GM23338 (cell line): Measurements from ENCODE around the gene AHNAK. TPM values are rescaled to one million over a fixed set of nuclear protein-coding genes. Genes with fewer than 3 reads are reported as not detected.

Experiments used
- ATAC-seq: fragments of 200-7000 bp; cut with Tn5 transposase; 3 replicates; pipeline ENCODE4 v1.9.1; 2020
- DNase-seq: peaks from one replicate; pipeline ENCODE4 v3.0.0-alpha.2; 2015; ENCODE audit warnings: low spot score
- H2AFZ ChIP-seq: fragments of 200-600 bp; sonication (generic); 2 replicates; pipeline ENCODE4 v1.8.0; 2016; ENCODE audit warnings: antibody characterized with exemption, mild to moderate bottlenecking, moderate library complexity
- H3F3A ChIP-seq: fragments of 200-600 bp; sonication (generic); replicated peaks from 2 replicates; pipeline ENCODE4 v1.8.0; 2017; ENCODE audit warnings: antibody characterized with exemption, mixed run types, low read depth
- H3K27ac ChIP-seq: fragments of 200-600 bp; sonication (generic); 2 replicates; pipeline ENCODE4 v1.6.1; 2016; ENCODE audit warnings: low read depth
- H3K27me3 ChIP-seq: fragments of 200-600 bp; sonication (generic); 2 replicates; pipeline ENCODE4 v1.8.0; 2016; ENCODE audit warnings: mild to moderate bottlenecking, mixed run types, moderate library complexity; ENCODE audit not compliant: insufficient read depth
- H3K36me3 ChIP-seq: fragments of 200-600 bp; sonication (generic); 2 replicates; pipeline ENCODE4 v1.8.0; 2016; ENCODE audit warnings: mild to moderate bottlenecking; ENCODE audit not compliant: insufficient read depth
- H3K4me1 ChIP-seq: fragments of 200-600 bp; sonication (generic); 2 replicates; pipeline ENCODE4 v1.8.0; 2016; ENCODE audit warnings: mild to moderate bottlenecking, moderate library complexity; ENCODE audit not compliant: insufficient read depth
- H3K4me2 ChIP-seq: fragments of 200-600 bp; sonication (generic); 2 replicates; pipeline ENCODE4 v1.7.1; 2017; ENCODE audit warnings: mixed run types
- H3K4me3 ChIP-seq: fragments of 200-600 bp; sonication (generic); 2 replicates; pipeline ENCODE4 v1.6.1; 2016; ENCODE audit warnings: mixed run types
- H3K79me2 ChIP-seq: fragments of 200-600 bp; sonication (generic); replicated peaks from 2 replicates; pipeline ENCODE4 v1.8.0; 2017; ENCODE audit warnings: mild to moderate bottlenecking; ENCODE audit not compliant: insufficient read depth
- H3K9me2 ChIP-seq: fragments of 200-600 bp; sonication (generic); 2 replicates; pipeline ENCODE4 v1.8.0; 2017; ENCODE audit not compliant: insufficient read depth
- H4K20me1 ChIP-seq: fragments of 200-600 bp; sonication (generic); replicated peaks from 2 replicates; pipeline ENCODE4 v1.8.0; 2017; ENCODE audit warnings: mild to moderate bottlenecking; ENCODE audit not compliant: insufficient read depth
- H3K27ac Mint-ChIP-seq: 2 replicates; pipeline ENCODE4 v1.8.0; 2020; ENCODE audit warnings: inconsistent platforms, mild to moderate bottlenecking, moderate library complexity, mixed read lengths
- H3K27me3 Mint-ChIP-seq: 3 replicates; pipeline ENCODE4 v1.8.0; 2022; ENCODE audit warnings: low read depth, mild to moderate bottlenecking, moderate library complexity, mixed read lengths, inconsistent platforms; ENCODE audit not compliant: insufficient read depth, poor library complexity
- H3K36me3 Mint-ChIP-seq: 3 replicates; pipeline ENCODE4 v1.8.0; 2021; ENCODE audit warnings: low read depth, mild to moderate bottlenecking, inconsistent platforms, moderate library complexity, mixed read lengths
- H3K4me1 Mint-ChIP-seq: 3 replicates; pipeline ENCODE4 v1.8.0; 2020; ENCODE audit warnings: mild to moderate bottlenecking, inconsistent platforms, mixed read lengths
- H3K4me3 Mint-ChIP-seq: 3 replicates; pipeline ENCODE4 v1.8.0; 2021; ENCODE audit warnings: moderate library complexity, mild to moderate bottlenecking, inconsistent platforms, mixed read lengths
- H3K9me3 Mint-ChIP-seq: 3 replicates; pipeline ENCODE4 v1.8.0; 2020; ENCODE audit warnings: moderate library complexity, mild to moderate bottlenecking, inconsistent platforms, mixed read lengths
- CREB1 ChIP-seq: fragments of 250-450 bp; sonication (Bioruptor Pico); IDR thresholded peaks from 2 replicates; pipeline ENCODE4 v1.5.0; 2020; ENCODE audit warnings: low read depth, mild to moderate bottlenecking, moderate library complexity
- CTCF ChIP-seq, 2 experiments: fragments of 200-600 bp in 1 of 2; sonication (generic) in 1 of 2; conservative IDR thresholded peaks; 2 replicates each; pipeline versions ENCODE4 v1.5.1 to v1.6.1; 2016 to 2017; ENCODE audit warnings: antibody characterized with exemption in 2 of 2, low read depth in 2 of 2, mild to moderate bottlenecking in 2 of 2, moderate library complexity in 1 of 2
- ETS1 ChIP-seq: IDR thresholded peaks from 2 replicates; pipeline ENCODE4 v1.6.1; 2016; ENCODE audit warnings: antibody characterized with exemption
- EZH2 ChIP-seq: fragments of 200-600 bp; sonication (generic); IDR thresholded peaks from one replicate; pipeline ENCODE4 v1.8.0; 2017; ENCODE audit warnings: antibody characterized with exemption, mild to moderate bottlenecking, low read depth; ENCODE audit not compliant: unreplicated experiment
- EZH2phosphoT487 ChIP-seq: fragments of 200-600 bp; sonication (generic); IDR thresholded peaks from one replicate; pipeline ENCODE4 v1.8.1; 2018; ENCODE audit warnings: antibody characterized with exemption; ENCODE audit not compliant: unreplicated experiment
- JUNB ChIP-seq: IDR thresholded peaks from one replicate; pipeline ENCODE4 v1.6.1; 2016; ENCODE audit warnings: antibody characterized with exemption; ENCODE audit not compliant: unreplicated experiment
- NANOG ChIP-seq: IDR thresholded peaks from 2 replicates; pipeline ENCODE4 v1.6.1; 2016; ENCODE audit warnings: antibody characterized with exemption, borderline replicate concordance
- POLR2AphosphoS5 ChIP-seq: IDR thresholded peaks from 2 replicates; pipeline ENCODE4 v1.6.1; 2016; ENCODE audit warnings: antibody characterized with exemption, low read depth
- REST ChIP-seq: IDR thresholded peaks from one replicate; pipeline ENCODE4 v1.6.1; 2018; ENCODE audit warnings: antibody characterized with exemption; ENCODE audit not compliant: unreplicated experiment
- STAT1 ChIP-seq: IDR thresholded peaks from one replicate; pipeline ENCODE4 v1.6.1; 2016; ENCODE audit warnings: antibody characterized with exemption; ENCODE audit not compliant: unreplicated experiment
- ZNF114 ChIP-seq: fragments of 250-450 bp; sonication (Bioruptor Pico); IDR thresholded peaks from 2 replicates; pipeline ENCODE4 v1.5.0; 2020; ENCODE audit warnings: mild to moderate bottlenecking, moderate library complexity
- ZNF331 ChIP-seq: fragments of 250-450 bp; sonication (Bioruptor Pico); IDR thresholded peaks from 2 replicates; pipeline ENCODE4 v1.5.0; 2020; ENCODE audit warnings: low read depth, mild to moderate bottlenecking, moderate library complexity
- ZNF462 ChIP-seq: fragments of 250-450 bp; sonication (Bioruptor Pico); IDR thresholded peaks from 2 replicates; pipeline ENCODE4 v1.5.0; 2020; ENCODE audit warnings: mild to moderate bottlenecking, moderate library complexity
- polyA plus RNA-seq: library from polyadenylated mRNA; unstranded; fragments of >200 nt; fragmentation: Nextera tagmentation; extraction: Ambion mirVana; gene quantifications from 2 replicates; pipeline ENCODE4 v1.2.1, GENCODE V29; 2016
- total RNA-seq: library from RNA; depleted of rRNA; stranded (reverse); fragments of >200 nt; shearing (Covaris generic); gene quantifications from 2 replicates; pipeline ENCODE4 v1.2.3, GENCODE V29; 2014

The AHNAK gene
- total and polyA plus RNA-seq, 2 experiments from 2014 or later = 0.91 to 2.1 TPM

GRCh38 chr11:62566247-62566646 is 19.6 kb upstream of the AHNAK start:
- no peak for DNase-seq
- Mint-ChIP-seq H3K36me3 (peaks cover 95% of the 10 kb centered on the region), H3K4me3 (no peak overlapping the region; the same call in 2 of the 3 replicates), H3K4me1 (peaks cover 33% of the 10 kb centered on the region), H3K9me3 (no peaks in the 10 kb centered on the region; the same call in 2 of the 3 replicates), H3K27ac (no peak overlapping the region), H3K27me3 (peaks cover 14% of the 10 kb centered on the region)
- no peak for ATAC-seq
- H3K9me2 ChIP-seq = no peaks in the 10 kb centered on the region
- H3K4me2 ChIP-seq = no peak overlapping the region
- peaks cover 75% of the 10 kb centered on the region for H3K36me3 ChIP-seq
- H3K27ac ChIP-seq = 0 out of 2 replicates have a peak overlapping the region, but pooled peaks have one; percentile 15
- peaks cover 71% of the 10 kb centered on the region for H3F3A ChIP-seq
- H3K27me3 ChIP-seq = no peaks in the 10 kb centered on the region
- H3K4me3 ChIP-seq = no peak overlapping the region
- H2AFZ ChIP-seq = no peak overlapping the region
- peaks cover 17% of the 10 kb centered on the region for H3K4me1 ChIP-seq
- H3K79me2 ChIP-seq = peaks cover 75% of the 10 kb centered on the region
- H4K20me1 ChIP-seq = peaks cover 80% of the 10 kb centered on the region
- TF ChIP-seq CREB1 (CRISPR knock-in tag) (no peak), ZNF331 (CRISPR knock-in tag) (no peak), NANOG (no peak), REST (no peak), STAT1 (no peak), ETS1 (no peak), EZH2phosphoT487 (no peak), ZNF114 (CRISPR knock-in tag) (no peak), ZNF462 (no peak), JUNB (no peak), POLR2AphosphoS5 (no peak), EZH2 (no peak), CTCF (conservative IDR thresholded peaks at IDR 0.05; ENCODE audit: low read depth in 2 of 2) (no peak)
